GM21723 (cell line): ENCODE results near the gene SMAD2.
"Not testable (repeated sequence)": the region's sequence is repeated elsewhere in the genome, so short reads cannot be mapped to it uniquely, and the experiment has no call there.

Experiments used
- ATAC-seq: cut with Tn5 transposase; IDR thresholded peaks from one replicate; pipeline ENCODE4 v1.9.1; 2021; ENCODE audit warnings: mild to moderate bottlenecking, moderate library complexity; ENCODE audit not compliant: unreplicated experiment

Gene SMAD2

GRCh38 chr18:47846431-47846830, 84.0 kb downstream of the SMAD2 start:
- no peak for ATAC-seq

- ATAC-seq, result no peak
Observed at GRCh38 chr18:47844828-47845498, 85.5 kb downstream of the SMAD2 start.

- no peak for ATAC-seq
Observed at GRCh38 chr18:47842836-47843235, 87.6 kb downstream of the SMAD2 start.

GRCh38 chr18:47838396-47838795, 92.1 kb downstream of the SMAD2 start:
- no peak for ATAC-seq

- no peak for ATAC-seq
Observed at GRCh38 chr18:47832348-47832747, 98.1 kb downstream of the SMAD2 start.

GRCh38 chr18:47831351-47831750, 99.1 kb downstream of the SMAD2 start:
- ATAC-seq, result no peak

- no peak for ATAC-seq
Observed at GRCh38 chr18:47830772-47831171, 99.7 kb downstream of the SMAD2 start.

- ATAC-seq, result no peak
Observed at GRCh38 chr18:47829831-47830230, 100.6 kb downstream of the SMAD2 start.

- not testable (repeated sequence) for ATAC-seq
Observed at GRCh38 chr18:47828031-47828430, 102.4 kb downstream of the SMAD2 start.

GRCh38 chr18:47826157-47827074, 104.0 kb downstream of the SMAD2 start:
- ATAC-seq, result no peak

GRCh38 chr18:47821314-47821713, 109.1 kb downstream of the SMAD2 start:
- ATAC-seq, result no peak

- no peak for ATAC-seq
Observed at GRCh38 chr18:47817795-47818077, 112.7 kb downstream of the SMAD2 start.

GRCh38 chr18:47817017-47817794, 113.3 kb downstream of the SMAD2 start:
- ATAC-seq, result no peak

- no peak for ATAC-seq
Observed at GRCh38 chr18:47815486-47816270, 114.8 kb downstream of the SMAD2 start.

- ATAC-seq, result no peak
Observed at GRCh38 chr18:47809420-47809819, 121.0 kb downstream of the SMAD2 start.

GRCh38 chr18:47802802-47803201, 127.7 kb downstream of the SMAD2 start:
- no peak for ATAC-seq

GRCh38 chr18:47801817-47802216, 128.6 kb downstream of the SMAD2 start:
- ATAC-seq, result no peak

- ATAC-seq, result no peak
Observed at GRCh38 chr18:47800756-47801155, 129.7 kb downstream of the SMAD2 start.

- no peak for ATAC-seq
Observed at GRCh38 chr18:47800248-47800647, 130.2 kb downstream of the SMAD2 start.

GRCh38 chr18:47799376-47799775, 131.1 kb downstream of the SMAD2 start:
- no peak for ATAC-seq

- no peak for ATAC-seq
Observed at GRCh38 chr18:47798366-47798765, 132.1 kb downstream of the SMAD2 start.
